Caco-2 (cell line): ENCODE data around the gene LRMDA. TPM values are rescaled to one million over a fixed set of nuclear protein-coding genes. Genes with fewer than 3 reads are reported as not detected.

Experiments used
- BruUV-seq: library from RNA; stranded (reverse); fragments of 400-500 nt; replicated peaks from 2 replicates; lab custom pipeline; 2021; lab: Mats Ljungman, UMichigan
- CTCF ChIA-PET: fragments of 300-600 bp; sonication (Branson Sonifier 250); formaldehyde crosslinking; loops from one replicate; lab custom pipeline; 2022; ENCODE audit warnings: antibody characterized with exemption; lab: Charles Lee
- POLR2A ChIA-PET: fragments of 300-600 bp; sonication (Branson Sonifier 250); formaldehyde crosslinking; loops from one replicate; lab custom pipeline; 2022; ENCODE audit warnings: antibody characterized with exemption; lab: Charles Lee
- DNase-seq, 2 experiments: peaks; one replicate each; pipeline versions ENCODE4 v3.0.0 to v3.0.0-alpha.2; 2020 to 2022
- H3K27me3 ChIP-seq: replicated peaks from 2 replicates; pipeline ENCODE4 v1.6.0; 2011; ENCODE audit warnings: low read length; ENCODE audit not compliant: control insufficient read depth, insufficient read depth
- H3K36me3 ChIP-seq: 2 replicates; pipeline ENCODE4 v1.5.1; 2011; ENCODE audit warnings: low read length; ENCODE audit not compliant: control insufficient read depth, insufficient read depth
- H3K4me1 ChIP-seq: fragments of 250-450 bp; sonication (Bioruptor Pico); 2 replicates; pipeline ENCODE4 v1.5.1; 2020; ENCODE audit warnings: mild to moderate bottlenecking
- H3K4me3 ChIP-seq: 2 replicates; pipeline ENCODE4 v1.5.1; 2011; ENCODE audit warnings: low read depth, mild to moderate bottlenecking, control low read depth, low read length
- H3K9me3 ChIP-seq: fragments of 250-450 bp; sonication (Bioruptor Pico); 2 replicates; pipeline ENCODE4 v1.5.1; 2020; ENCODE audit warnings: mild to moderate bottlenecking, moderate library complexity
- H3K27ac Mint-ChIP-seq: one replicate; pipeline ENCODE4 v1.8.0; 2022; ENCODE audit warnings: mixed read lengths; ENCODE audit not compliant: unreplicated experiment
- H3K27me3 Mint-ChIP-seq: one replicate; pipeline ENCODE4 v1.8.0; 2022; ENCODE audit warnings: mixed read lengths; ENCODE audit not compliant: insufficient read depth, unreplicated experiment
- H3K36me3 Mint-ChIP-seq: one replicate; pipeline ENCODE4 v1.8.0; 2022; ENCODE audit warnings: mild to moderate bottlenecking, mixed read lengths; ENCODE audit not compliant: insufficient read depth, unreplicated experiment
- H3K4me1 Mint-ChIP-seq: one replicate; pipeline ENCODE4 v1.8.0; 2022; ENCODE audit warnings: low read depth, mixed read lengths; ENCODE audit not compliant: unreplicated experiment
- H3K4me3 Mint-ChIP-seq: one replicate; pipeline ENCODE4 v1.8.0; 2022; ENCODE audit warnings: mild to moderate bottlenecking, moderate library complexity, mixed read lengths; ENCODE audit not compliant: unreplicated experiment
- H3K9me3 Mint-ChIP-seq: one replicate; pipeline ENCODE4 v1.8.0; 2022; ENCODE audit warnings: mixed read lengths; ENCODE audit not compliant: unreplicated experiment
- CTCF ChIP-seq, 2 experiments: fragments of 200-600 bp in 1 of 2; IDR thresholded peaks; 1 replicate in 1 of 2; 2 replicates in 1 of 2; pipeline versions ENCODE4 v1.5.1 to v1.8.0; 2011 to 2022; ENCODE audit warnings: antibody characterized with exemption in 1 of 2, control low read depth in 1 of 2, inconsistent platforms in 1 of 2, low read depth in 1 of 2, low read length in 1 of 2, mild to moderate bottlenecking in 1 of 2, moderate library complexity in 1 of 2; ENCODE audit not compliant: insufficient read depth in 1 of 2, severe bottlenecking in 1 of 2, unreplicated experiment in 1 of 2
- intact Hi-C: fragments of 100-400 bp; cut with micrococcal nuclease; formaldehyde crosslinking; loops from one replicate; pipeline ENCODE4 v1.10.0; 2022; ENCODE audit not compliant: unreplicated experiment
- total RNA-seq: library from RNA; stranded (reverse); gene quantifications from 2 replicates; pipeline ENCODE4 v1.2.3, GENCODE V29; 2022

Gene LRMDA
- total RNA-seq, 1 experiment from 2014 or later: 18.5 TPM

DNA sequence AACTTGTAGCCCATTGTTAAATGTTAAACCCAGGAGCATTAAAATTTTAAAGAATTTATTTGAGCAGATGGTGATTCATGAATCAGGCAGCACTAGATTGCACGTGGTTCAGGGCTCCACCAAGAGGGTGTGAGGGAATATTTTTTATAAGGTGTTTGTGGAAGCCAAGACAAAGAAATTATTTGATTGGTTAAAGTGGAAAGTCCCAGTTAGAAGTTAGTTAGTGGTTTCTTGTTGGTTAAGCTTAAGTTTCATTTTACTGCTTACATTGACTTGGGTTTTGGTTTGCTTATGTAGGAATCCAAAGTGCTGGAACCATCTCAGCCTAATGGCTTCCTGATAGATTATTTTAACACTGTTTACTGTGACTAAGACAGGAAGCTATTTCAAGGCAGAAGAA is 906.2 kb downstream of the LRMDA start:
- H3K27me3 Mint-ChIP-seq: no peaks in the 10 kb centered on the region
- H3K36me3 ChIP-seq: peaks cover 2% of the 10 kb centered on the region; the same call in 1 of the 2 replicates
- no peak for TF ChIP-seq CTCF (IDR thresholded peaks at IDR 0.05; ENCODE audit: insufficient read depth in 1 of 2, low read depth in 1 of 2, low read length in 1 of 2, severe bottlenecking in 1 of 2, unreplicated experiment in 1 of 2)
- no peak overlapping the region for H3K4me3 Mint-ChIP-seq
- no peak for DNase-seq
- CTCF ChIA-PET: no interaction called here
- intact Hi-C loops: no loop called here
- POLR2A ChIA-PET: interaction anchor here (0.6 kb wide), 1 partner anchor 645 kb away, joined by 5 read pairs; no protein-coding TSS in a partner anchor
- peaks cover 5% of the 10 kb centered on the region for H3K36me3 Mint-ChIP-seq
- H3K4me1 ChIP-seq: peaks cover 28% of the 10 kb centered on the region
- peaks cover 46% of the 10 kb centered on the region for H3K4me1 Mint-ChIP-seq
- H3K9me3 Mint-ChIP-seq: peaks cover 11% of the 10 kb centered on the region
- no TSS peak for BruUV-seq
- H3K4me3 ChIP-seq: no peak overlapping the region
- peak overlapping the region; percentile 69 for H3K27ac Mint-ChIP-seq
- H3K9me3 ChIP-seq: no peaks in the 10 kb centered on the region
- no peaks in the 10 kb centered on the region for H3K27me3 ChIP-seq

- peaks cover 46% of the 10 kb centered on the region for H3K4me1 Mint-ChIP-seq
- Histone ChIP-seq H3K36me3 (peaks cover 2% of the 10 kb centered on the region; the same call in 1 of the 2 replicates), H3K4me3 (no peak overlapping the region), H3K4me1 (peaks cover 32% of the 10 kb centered on the region), H3K27me3 (no peaks in the 10 kb centered on the region), H3K9me3 (no peaks in the 10 kb centered on the region)
- H3K9me3 Mint-ChIP-seq: peaks cover 11% of the 10 kb centered on the region
- no TSS peak for BruUV-seq
- no peak for TF ChIP-seq CTCF (IDR thresholded peaks at IDR 0.05; ENCODE audit: insufficient read depth in 1 of 2, low read depth in 1 of 2, low read length in 1 of 2, severe bottlenecking in 1 of 2, unreplicated experiment in 1 of 2)
- no peak for DNase-seq
- peaks cover 5% of the 10 kb centered on the region for H3K36me3 Mint-ChIP-seq
- H3K4me3 Mint-ChIP-seq: no peak overlapping the region
- intact Hi-C loops: no loop called here
- no peaks in the 10 kb centered on the region for H3K27me3 Mint-ChIP-seq
- POLR2A ChIA-PET: no interaction called here
- CTCF ChIA-PET: no interaction called here
- H3K27ac Mint-ChIP-seq: no peak overlapping the region
Measured at GRCh38 chr10:76338187-76338586, 906.8 kb downstream of the LRMDA start.

DNA sequence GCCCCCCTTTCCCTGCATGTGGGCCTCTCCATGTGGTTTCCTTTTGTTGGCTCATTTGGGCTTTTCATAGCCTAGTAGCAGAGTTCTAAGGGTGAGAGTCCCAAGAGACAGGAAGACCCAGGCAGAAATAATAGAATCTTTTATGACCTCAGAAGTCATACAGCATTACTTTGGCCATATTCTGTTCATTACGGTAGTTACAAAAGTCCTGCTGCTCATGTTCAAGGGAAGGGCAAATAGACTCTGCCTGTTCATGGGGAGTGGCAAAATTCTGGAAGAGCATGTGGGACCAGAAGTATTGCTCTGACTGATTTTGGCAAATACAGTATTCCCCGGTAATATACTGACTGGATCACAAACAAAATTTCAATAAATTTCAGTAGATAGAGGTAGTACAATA is 910.3 kb downstream of the LRMDA start:
- intact Hi-C loops: loop anchor here (5.0 kb wide), 1 partner anchor 946 kb away; no protein-coding TSS in a partner anchor
- no peak overlapping the region for H3K27ac Mint-ChIP-seq
- no peak overlapping the region for H3K4me3 Mint-ChIP-seq
- POLR2A ChIA-PET: no interaction called here
- no peaks in the 10 kb centered on the region for H3K27me3 Mint-ChIP-seq
- BruUV-seq: no TSS peak
- no peaks in the 10 kb centered on the region for H3K27me3 ChIP-seq
- peaks cover 5% of the 10 kb centered on the region for H3K36me3 Mint-ChIP-seq
- H3K36me3 ChIP-seq: no peaks in the 10 kb centered on the region
- H3K9me3 ChIP-seq: no peaks in the 10 kb centered on the region
- H3K9me3 Mint-ChIP-seq: peaks cover 10% of the 10 kb centered on the region
- CTCF ChIA-PET: no interaction called here
- no peak for DNase-seq
- no peak overlapping the region for H3K4me3 ChIP-seq
- peaks cover 14% of the 10 kb centered on the region for H3K4me1 ChIP-seq
- H3K4me1 Mint-ChIP-seq: peaks cover 23% of the 10 kb centered on the region
- TF ChIP-seq CTCF (IDR thresholded peaks at IDR 0.05; ENCODE audit: insufficient read depth in 1 of 2, low read depth in 1 of 2, low read length in 1 of 2, severe bottlenecking in 1 of 2, unreplicated experiment in 1 of 2): no peak
